SK-N-SH treated with all-trans-retinoic acid at 6 μM for 48 hours (cell line): Measurements from ENCODE around the gene RTBDN.
"Not testable (repeated sequence)": the region's sequence is repeated elsewhere in the genome, so short reads cannot be mapped to it uniquely, and the experiment has no call there.

Source experiments
- ATAC-seq: fragments of 200-7000 bp; cut with Tn5 transposase; 3 replicates; pipeline ENCODE4 v1.9.1; 2020; ENCODE audit warnings: mild to moderate bottlenecking, moderate library complexity
- ARNTL ChIP-seq: fragments of 450-650 bp; formaldehyde crosslinking; IDR thresholded peaks from 2 replicates; pipeline ENCODE4 v1.5.0; 2020; ENCODE audit warnings: low read depth, mild to moderate bottlenecking, moderate library complexity, borderline replicate concordance
- BACH2 ChIP-seq: fragments of 250-450 bp; sonication (Bioruptor Pico); IDR thresholded peaks from 2 replicates; pipeline ENCODE4 v1.9.0; 2021; ENCODE audit warnings: mild to moderate bottlenecking, borderline replicate concordance
- CSDC2 ChIP-seq: fragments of 250-450 bp; sonication (Bioruptor Pico); IDR thresholded peaks from 2 replicates; pipeline ENCODE4 v1.5.0; 2020; ENCODE audit warnings: mild to moderate bottlenecking, moderate library complexity
- ESRRG ChIP-seq: fragments of 250-450 bp; sonication (Bioruptor Pico); IDR thresholded peaks from 2 replicates; pipeline ENCODE4 v1.6.1; 2021; ENCODE audit warnings: mild to moderate bottlenecking
- ISL1 ChIP-seq: fragments of 250-450 bp; sonication (Bioruptor Pico); IDR thresholded peaks from 2 replicates; pipeline ENCODE4 v2.1.2; 2022; ENCODE audit warnings: mild to moderate bottlenecking, moderate library complexity
- PPARA ChIP-seq: fragments of 250-450 bp; sonication (Bioruptor Pico); IDR thresholded peaks from 2 replicates; pipeline ENCODE4 v1.5.0; 2020; ENCODE audit warnings: mild to moderate bottlenecking, borderline replicate concordance
- RARB ChIP-seq: fragments of 250-450 bp; sonication (Bioruptor Pico); IDR thresholded peaks from 2 replicates; pipeline ENCODE4 v1.8.0; 2021; ENCODE audit warnings: mild to moderate bottlenecking, moderate library complexity
- SNAI2 ChIP-seq: fragments of 250-450 bp; sonication (Bioruptor Pico); IDR thresholded peaks from 2 replicates; pipeline ENCODE4 v1.5.0; 2020; ENCODE audit warnings: mild to moderate bottlenecking, moderate library complexity
- TOX ChIP-seq: fragments of 250-450 bp; sonication (Bioruptor Pico); IDR thresholded peaks from 2 replicates; pipeline ENCODE4 v1.8.0; 2021; ENCODE audit warnings: mild to moderate bottlenecking, moderate library complexity, borderline replicate concordance
- ZC3H10 ChIP-seq: fragments of 250-450 bp; sonication (Bioruptor Pico); IDR thresholded peaks from 2 replicates; pipeline ENCODE4 v1.5.1; 2021; ENCODE audit warnings: mild to moderate bottlenecking, moderate library complexity
- ZFP3 ChIP-seq: fragments of 250-450 bp; sonication (Bioruptor Pico); IDR thresholded peaks from 2 replicates; pipeline ENCODE4 v1.5.0; 2020; ENCODE audit warnings: mild to moderate bottlenecking, moderate library complexity
- ZFP30 ChIP-seq: fragments of 450-650 bp; formaldehyde crosslinking; IDR thresholded peaks from 2 replicates; pipeline ENCODE4 v1.5.0; 2022; ENCODE audit warnings: mild to moderate bottlenecking, moderate library complexity
- ZNF565 ChIP-seq: fragments of 450-650 bp; formaldehyde crosslinking; conservative IDR thresholded peaks from 2 replicates; pipeline ENCODE4 v1.5.0; 2020; ENCODE audit warnings: low read depth, mild to moderate bottlenecking, moderate library complexity
- ZNF70 ChIP-seq: fragments of 450-650 bp; formaldehyde crosslinking; IDR thresholded peaks from 2 replicates; pipeline ENCODE4 v1.5.0; 2020; ENCODE audit warnings: mild to moderate bottlenecking, moderate library complexity
- ZNF8 ChIP-seq: fragments of 450-650 bp; formaldehyde crosslinking; IDR thresholded peaks from 2 replicates; pipeline ENCODE4 v1.5.0; 2020; ENCODE audit warnings: mild to moderate bottlenecking, moderate library complexity
- TF ChIP-seq, protein P1 (sequence below): fragments of 250-450 bp; sonication (Bioruptor Pico); IDR thresholded peaks from 2 replicates; pipeline ENCODE4 v1.5.0; 2020; ENCODE audit warnings: mild to moderate bottlenecking, moderate library complexity
- TF ChIP-seq, protein P2 (sequence below): fragments of 250-450 bp; sonication (Bioruptor Pico); IDR thresholded peaks from 2 replicates; pipeline ENCODE4 v1.8.0; 2020; ENCODE audit warnings: mild to moderate bottlenecking, moderate library complexity, borderline replicate concordance
- TF ChIP-seq, protein P3 (sequence below): fragments of 250-450 bp; sonication (Bioruptor Pico); IDR thresholded peaks from 2 replicates; pipeline ENCODE4 v1.5.1; 2020; ENCODE audit warnings: low read depth, mild to moderate bottlenecking, moderate library complexity
- TF ChIP-seq, protein P4 (sequence below): fragments of 250-450 bp; sonication (Bioruptor Pico); IDR thresholded peaks from 2 replicates; pipeline ENCODE4 v1.8.0; 2021; ENCODE audit warnings: low read depth, mild to moderate bottlenecking, moderate library complexity, borderline replicate concordance

The RTBDN gene

DNA sequence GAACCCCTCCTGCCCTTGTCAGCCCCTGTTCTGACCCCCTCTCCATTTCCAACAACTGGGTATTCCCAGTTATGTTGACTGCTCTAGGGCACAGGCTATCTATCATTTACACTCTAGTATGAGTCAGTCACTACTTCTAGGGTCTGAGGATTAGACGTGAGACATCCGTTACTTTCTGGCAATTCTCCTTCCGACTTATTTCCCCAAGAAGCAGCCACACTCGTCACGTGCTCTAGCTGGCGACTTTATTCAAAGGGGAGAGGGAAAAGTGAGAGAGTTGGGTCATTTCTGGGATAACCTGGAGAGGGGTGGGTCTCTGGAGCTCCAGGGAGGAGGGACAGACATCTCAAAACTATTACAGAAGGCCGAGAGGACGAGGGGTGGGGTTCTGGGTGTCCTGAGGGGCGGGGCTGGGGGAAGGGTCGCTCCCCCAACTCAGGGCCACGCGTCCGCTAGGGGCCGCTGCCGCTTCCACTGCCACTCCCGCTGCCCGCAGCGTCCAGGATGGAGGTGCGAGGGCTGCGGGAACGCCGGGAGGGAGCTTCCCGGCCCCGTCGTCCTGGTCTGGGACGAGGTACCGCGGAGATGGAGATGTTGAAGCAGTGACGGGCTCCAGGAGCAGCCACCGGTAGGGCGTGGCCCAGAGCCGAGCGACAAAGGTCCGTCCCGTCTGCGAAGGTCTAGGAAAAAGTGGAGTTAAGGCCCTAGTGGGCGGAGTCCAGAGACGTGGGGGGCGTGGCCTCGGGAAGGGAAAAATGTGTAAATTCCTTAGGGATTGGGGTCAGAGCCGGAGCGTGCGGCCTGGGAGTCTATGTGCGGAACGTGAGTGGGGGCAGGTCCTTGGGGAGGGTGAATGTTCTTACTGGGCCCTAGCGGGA is 8.9 kb downstream of the RTBDN start (continued):
- no peak for TF ChIP-seq PPARA (CRISPR knock-in tag)

DNA sequence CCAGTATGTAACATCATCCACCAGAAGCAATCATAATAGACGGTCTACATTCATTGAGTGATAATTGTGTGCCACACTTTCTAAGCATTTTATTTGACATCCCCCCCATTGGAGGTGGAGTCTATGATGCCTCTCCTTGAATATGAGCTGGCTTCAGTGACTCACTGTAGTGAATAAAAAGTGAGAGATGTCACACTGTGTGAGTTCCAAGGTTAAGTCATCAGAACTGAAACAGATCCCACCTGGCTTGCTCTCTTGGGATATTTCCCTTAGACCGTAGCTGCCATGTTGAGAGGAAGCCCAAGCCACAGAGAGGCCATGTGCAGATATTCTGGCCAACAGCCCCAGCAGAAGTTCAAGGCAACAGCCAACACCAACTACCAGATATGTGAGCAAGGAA is 12.6 kb downstream of the RTBDN start:
- TF ChIP-seq ARNTL (CRISPR knock-in tag), result no peak
- TF ChIP-seq, protein P1, sequence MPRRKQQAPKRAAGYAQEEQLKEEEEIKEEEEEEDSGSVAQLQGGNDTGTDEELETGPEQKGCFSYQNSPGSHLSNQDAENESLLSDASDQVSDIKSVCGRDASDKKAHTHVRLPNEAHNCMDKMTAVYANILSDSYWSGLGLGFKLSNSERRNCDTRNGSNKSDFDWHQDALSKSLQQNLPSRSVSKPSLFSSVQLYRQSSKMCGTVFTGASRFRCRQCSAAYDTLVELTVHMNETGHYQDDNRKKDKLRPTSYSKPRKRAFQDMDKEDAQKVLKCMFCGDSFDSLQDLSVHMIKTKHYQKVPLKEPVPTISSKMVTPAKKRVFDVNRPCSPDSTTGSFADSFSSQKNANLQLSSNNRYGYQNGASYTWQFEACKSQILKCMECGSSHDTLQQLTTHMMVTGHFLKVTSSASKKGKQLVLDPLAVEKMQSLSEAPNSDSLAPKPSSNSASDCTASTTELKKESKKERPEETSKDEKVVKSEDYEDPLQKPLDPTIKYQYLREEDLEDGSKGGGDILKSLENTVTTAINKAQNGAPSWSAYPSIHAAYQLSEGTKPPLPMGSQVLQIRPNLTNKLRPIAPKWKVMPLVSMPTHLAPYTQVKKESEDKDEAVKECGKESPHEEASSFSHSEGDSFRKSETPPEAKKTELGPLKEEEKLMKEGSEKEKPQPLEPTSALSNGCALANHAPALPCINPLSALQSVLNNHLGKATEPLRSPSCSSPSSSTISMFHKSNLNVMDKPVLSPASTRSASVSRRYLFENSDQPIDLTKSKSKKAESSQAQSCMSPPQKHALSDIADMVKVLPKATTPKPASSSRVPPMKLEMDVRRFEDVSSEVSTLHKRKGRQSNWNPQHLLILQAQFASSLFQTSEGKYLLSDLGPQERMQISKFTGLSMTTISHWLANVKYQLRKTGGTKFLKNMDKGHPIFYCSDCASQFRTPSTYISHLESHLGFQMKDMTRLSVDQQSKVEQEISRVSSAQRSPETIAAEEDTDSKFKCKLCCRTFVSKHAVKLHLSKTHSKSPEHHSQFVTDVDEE (CRISPR knock-in tag), result no peak
- TF ChIP-seq CSDC2 (CRISPR knock-in tag), result no peak
- no peak for TF ChIP-seq ZNF70 (CRISPR knock-in tag)
- no peak for TF ChIP-seq ZNF565
- TF ChIP-seq, protein P2, sequence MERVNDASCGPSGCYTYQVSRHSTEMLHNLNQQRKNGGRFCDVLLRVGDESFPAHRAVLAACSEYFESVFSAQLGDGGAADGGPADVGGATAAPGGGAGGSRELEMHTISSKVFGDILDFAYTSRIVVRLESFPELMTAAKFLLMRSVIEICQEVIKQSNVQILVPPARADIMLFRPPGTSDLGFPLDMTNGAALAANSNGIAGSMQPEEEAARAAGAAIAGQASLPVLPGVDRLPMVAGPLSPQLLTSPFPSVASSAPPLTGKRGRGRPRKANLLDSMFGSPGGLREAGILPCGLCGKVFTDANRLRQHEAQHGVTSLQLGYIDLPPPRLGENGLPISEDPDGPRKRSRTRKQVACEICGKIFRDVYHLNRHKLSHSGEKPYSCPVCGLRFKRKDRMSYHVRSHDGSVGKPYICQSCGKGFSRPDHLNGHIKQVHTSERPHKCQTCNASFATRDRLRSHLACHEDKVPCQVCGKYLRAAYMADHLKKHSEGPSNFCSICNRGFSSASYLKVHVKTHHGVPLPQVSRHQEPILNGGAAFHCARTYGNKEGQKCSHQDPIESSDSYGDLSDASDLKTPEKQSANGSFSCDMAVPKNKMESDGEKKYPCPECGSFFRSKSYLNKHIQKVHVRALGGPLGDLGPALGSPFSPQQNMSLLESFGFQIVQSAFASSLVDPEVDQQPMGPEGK (CRISPR knock-in tag), result no peak
- no peak for TF ChIP-seq TOX
- no peak for TF ChIP-seq PPARA (CRISPR knock-in tag)
- no peak for TF ChIP-seq SNAI2 (CRISPR knock-in tag)
- TF ChIP-seq BACH2 (CRISPR knock-in tag), result no peak
- TF ChIP-seq ESRRG (CRISPR knock-in tag), result no peak
- no peak for TF ChIP-seq ZC3H10 (CRISPR knock-in tag)
- no peak for TF ChIP-seq ZFP3 (CRISPR knock-in tag)
- ATAC-seq, result no peak

DNA sequence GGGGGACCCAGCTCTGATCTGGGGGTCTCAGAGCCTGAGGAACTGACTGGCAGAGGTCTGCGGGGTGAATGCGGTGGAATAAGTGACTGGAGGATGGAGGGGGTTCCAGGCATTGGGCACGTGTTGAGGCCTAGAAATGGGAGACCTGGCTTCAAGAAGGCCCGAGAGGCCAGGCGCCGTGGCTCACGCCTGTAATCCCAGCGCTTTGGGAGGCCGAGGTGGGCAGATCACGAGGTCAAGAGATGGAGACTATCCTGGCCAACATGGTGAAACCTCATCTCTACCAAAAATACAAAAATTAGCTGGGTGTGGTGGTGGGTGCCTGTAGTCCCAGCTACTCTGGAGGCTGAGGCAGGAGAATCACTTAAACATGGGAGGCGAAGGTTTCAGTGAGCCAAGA is 16.6 kb downstream of the RTBDN start:
- ATAC-seq, result not testable (repeated sequence)

DNA sequence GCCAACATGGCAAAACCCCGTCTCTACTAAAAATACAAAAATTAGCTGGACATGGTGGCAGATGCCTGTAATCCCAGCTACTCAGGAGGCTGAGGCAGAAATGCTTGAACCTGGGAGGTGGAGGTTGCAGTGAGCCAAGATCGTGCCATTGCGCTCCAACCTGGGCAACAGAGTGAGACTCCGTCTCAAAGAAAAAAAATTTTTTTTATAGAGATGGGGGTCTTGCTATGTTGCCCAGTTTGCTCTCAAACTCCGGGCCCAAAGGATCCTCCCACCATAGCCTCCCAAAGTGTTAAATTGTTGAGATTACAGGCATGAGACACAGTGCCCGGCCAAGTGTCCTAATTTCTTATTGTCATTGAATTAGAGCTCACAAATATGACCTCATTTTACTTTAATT is 17.2 kb downstream of the RTBDN start:
- ATAC-seq, result not testable (repeated sequence)

DNA sequence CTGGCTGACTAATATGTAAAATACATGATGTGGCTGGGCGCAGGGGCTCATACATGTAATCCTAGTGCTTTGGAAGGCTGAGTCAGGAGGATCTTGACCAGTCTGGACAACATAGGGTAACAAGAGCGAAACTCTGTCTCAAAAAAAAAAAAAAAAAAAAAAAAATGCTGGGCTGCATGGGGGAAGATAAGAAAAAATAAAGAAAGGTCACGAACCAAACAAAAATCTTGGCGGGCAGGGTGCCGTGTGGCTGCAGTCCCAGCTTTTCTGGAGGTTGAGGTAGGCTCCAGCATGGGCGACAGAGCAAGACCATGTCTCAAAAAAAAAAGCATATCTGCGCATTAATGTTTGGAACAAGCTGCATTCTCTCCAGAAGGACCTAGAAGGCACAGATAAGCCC is 19.3 kb downstream of the RTBDN start:
- ATAC-seq, result no peak
- TF ChIP-seq ISL1 (CRISPR knock-in tag) (no peak), ZNF70 (CRISPR knock-in tag) (no peak), ARNTL (CRISPR knock-in tag) (no peak), SNAI2 (CRISPR knock-in tag) (no peak), ZNF8 (CRISPR knock-in tag) (no peak), ESRRG (CRISPR knock-in tag) (no peak), RARB (no peak), ZNF565 (no peak), ZFP3 (CRISPR knock-in tag) (no peak), BACH2 (CRISPR knock-in tag) (no peak), ZC3H10 (CRISPR knock-in tag) (no peak), ZFP30 (CRISPR knock-in tag) (no peak), PPARA (CRISPR knock-in tag) (no peak)
- TF ChIP-seq, protein P1 (CRISPR knock-in tag), result no peak
- TF ChIP-seq, protein P3, sequence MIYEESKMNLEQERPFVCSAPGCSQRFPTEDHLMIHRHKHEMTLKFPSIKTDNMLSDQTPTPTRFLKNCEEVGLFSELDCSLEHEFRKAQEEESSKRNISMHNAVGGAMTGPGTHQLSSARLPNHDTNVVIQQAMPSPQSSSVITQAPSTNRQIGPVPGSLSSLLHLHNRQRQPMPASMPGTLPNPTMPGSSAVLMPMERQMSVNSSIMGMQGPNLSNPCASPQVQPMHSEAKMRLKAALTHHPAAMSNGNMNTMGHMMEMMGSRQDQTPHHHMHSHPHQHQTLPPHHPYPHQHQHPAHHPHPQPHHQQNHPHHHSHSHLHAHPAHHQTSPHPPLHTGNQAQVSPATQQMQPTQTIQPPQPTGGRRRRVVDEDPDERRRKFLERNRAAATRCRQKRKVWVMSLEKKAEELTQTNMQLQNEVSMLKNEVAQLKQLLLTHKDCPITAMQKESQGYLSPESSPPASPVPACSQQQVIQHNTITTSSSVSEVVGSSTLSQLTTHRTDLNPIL (CRISPR knock-in tag), result no peak
- TF ChIP-seq, protein P4, sequence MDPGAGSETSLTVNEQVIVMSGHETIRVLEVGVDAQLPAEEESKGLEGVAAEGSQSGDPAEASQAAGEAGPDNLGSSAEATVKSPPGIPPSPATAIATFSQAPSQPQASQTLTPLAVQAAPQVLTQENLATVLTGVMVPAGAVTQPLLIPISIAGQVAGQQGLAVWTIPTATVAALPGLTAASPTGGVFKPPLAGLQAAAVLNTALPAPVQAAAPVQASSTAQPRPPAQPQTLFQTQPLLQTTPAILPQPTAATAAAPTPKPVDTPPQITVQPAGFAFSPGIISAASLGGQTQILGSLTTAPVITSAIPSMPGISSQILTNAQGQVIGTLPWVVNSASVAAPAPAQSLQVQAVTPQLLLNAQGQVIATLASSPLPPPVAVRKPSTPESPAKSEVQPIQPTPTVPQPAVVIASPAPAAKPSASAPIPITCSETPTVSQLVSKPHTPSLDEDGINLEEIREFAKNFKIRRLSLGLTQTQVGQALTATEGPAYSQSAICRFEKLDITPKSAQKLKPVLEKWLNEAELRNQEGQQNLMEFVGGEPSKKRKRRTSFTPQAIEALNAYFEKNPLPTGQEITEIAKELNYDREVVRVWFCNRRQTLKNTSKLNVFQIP (CRISPR knock-in tag), result no peak
- TF ChIP-seq, protein P2 (CRISPR knock-in tag), result no peak
